CD4-positive, alpha-beta T cell treated with Interleukin-2 at 100 ng/mL for 4 hours (primary cell): ENCODE measurements around the gene MCM9.

Source experiments
- DNase-seq: peaks from one replicate; pipeline ENCODE4 v3.0.0-alpha.2; 2020; ENCODE audit warnings: low spot score

The MCM9 gene

GRCh38 chr6:118931436-118931835, 3.5 kb downstream of the MCM9 start:
- no peak for DNase-seq

DNA sequence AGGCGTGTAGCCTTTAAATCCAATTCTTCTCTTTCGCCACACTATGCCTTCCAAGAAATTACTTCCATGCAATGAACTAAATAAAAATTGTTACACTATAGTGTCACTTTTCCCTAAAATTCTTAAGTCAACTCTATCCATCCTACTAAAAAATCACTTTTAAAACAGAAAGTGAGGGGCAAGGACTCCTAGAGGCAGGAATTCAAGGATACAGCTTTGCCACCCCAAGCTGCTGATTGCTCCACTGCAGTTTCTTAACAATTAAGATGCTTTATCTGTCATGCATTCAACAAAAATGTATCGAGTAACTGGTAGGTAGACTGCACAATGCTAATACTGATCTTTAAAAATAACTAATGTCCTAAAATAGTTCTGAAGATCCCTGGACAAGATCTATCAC, 4.3 kb downstream of the MCM9 start:
- no peak for DNase-seq

GRCh38 chr6:118923035-118923434, 11.9 kb downstream of the MCM9 start:
- DNase-seq = no peak

- DNase-seq = no peak
Measured at GRCh38 chr6:118921084-118921483, 13.9 kb downstream of the MCM9 start.

GRCh38 chr6:118918329-118918725, 16.6 kb downstream of the MCM9 start:
- no peak for DNase-seq

DNA sequence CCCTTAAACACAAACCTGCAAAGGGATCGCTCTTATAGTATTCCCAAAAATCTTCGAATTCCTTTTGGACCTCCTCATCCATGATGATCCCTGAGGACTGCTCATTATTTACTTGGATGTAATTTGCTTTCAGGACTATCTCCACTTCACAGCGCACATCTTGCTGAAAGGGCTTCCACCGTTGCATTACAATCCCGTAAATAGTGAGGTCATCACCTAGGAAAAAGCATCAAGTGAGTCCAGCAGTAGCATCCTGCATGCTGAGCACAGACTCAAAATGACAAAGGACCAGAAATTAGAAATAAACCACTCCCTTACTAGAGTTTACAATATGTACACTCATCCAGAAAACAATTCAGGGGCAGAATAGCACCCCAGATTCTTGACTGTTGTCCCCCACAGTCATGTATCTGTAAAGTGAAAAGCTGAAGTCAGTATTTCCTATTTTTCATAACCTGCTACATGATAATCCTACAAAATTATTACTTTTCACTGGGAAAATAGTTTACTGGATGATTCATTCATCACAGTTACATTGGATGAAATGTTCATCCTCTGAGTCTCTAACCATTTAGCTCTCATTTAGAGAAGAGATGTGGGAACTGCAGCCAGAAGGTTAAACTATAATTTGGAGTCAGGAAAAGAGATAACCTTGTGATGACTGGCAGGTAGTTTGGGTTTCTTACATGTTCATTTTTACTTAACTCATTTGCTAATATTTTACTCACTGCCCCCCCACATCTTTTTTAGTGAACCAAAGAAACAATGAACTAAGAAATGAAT, 17.2 kb downstream of the MCM9 start:
- no peak for DNase-seq

GRCh38 chr6:118914598-118914997, 20.4 kb downstream of the MCM9 start:
- no peak for DNase-seq

DNA sequence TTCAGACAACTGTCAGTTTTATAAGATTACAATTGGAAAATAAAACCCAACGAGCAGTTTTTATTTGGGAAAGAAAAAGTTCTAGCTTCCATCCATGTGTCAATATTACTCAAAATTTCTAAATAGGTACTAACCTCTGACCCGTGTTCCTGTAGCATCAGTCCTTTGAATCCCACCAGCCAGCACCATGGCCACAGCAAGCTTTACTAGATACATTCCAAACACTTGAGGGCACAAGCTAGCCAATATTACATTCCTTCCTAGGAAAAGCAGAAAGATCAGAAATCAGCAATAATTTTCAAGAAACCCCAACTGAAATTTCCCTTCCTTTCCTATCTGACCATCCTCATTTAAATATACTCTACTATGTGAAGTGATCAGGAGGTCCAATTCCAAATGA, 21.8 kb downstream of the MCM9 start:
- DNase-seq = no peak

DNA sequence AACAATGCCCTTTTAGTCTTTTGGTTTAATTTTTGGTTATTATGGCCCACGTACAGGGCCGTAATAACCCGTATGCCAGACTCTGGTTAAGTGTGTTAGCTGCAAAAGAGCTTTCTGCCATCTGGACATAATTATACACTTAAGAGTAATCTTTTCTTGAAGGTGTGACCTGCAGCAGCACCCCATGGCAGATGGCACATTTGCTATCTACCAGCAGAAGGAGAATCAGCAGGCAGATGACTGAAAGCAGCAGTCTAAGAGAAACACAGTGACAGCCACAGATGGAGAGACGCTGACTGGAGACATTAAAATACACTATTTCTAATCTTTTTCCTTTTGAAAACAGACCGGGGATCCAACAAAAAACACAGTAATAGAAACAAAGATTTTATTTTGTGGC, 22.3 kb downstream of the MCM9 start:
- no peak for DNase-seq

DNA sequence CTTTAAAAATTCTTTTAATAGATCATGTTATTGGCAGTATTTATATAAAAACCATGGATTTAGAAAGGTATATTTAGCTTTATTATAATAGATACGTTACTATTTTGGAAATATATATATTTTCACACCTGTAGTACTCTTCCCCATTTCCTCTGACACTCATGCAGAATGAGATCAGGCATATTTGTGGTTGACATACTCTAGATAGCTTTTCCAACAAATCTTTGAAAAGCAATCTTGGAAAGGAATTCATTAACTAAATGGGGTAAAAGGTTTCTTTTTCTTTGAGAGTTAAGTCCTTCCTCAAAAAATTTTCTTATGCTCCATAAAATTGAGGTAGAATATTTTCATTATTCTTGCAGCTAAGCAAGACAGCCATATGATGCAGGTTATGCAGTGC, 26.5 kb downstream of the MCM9 start:
- DNase-seq = no peak

DNA sequence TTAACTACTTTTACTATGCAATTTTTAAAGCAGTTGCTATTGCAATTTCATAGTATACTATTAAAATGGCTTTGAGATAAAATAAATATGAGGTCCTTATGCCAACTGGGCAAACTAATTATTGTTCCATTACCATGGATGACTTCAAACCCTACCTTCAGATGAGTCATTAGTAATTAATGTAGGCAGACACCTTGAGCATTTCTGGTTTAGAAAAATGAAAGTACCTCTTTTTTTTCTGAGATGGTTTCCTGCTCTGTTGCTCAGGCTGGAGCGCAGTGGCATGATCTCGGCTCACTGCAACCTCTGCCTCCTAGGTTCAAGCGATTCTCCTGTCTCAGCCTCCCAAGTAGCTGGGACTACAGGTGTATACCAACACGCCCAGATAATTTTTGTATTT, 29.1 kb downstream of the MCM9 start:
- DNase-seq = peak; percentile 44

DNA sequence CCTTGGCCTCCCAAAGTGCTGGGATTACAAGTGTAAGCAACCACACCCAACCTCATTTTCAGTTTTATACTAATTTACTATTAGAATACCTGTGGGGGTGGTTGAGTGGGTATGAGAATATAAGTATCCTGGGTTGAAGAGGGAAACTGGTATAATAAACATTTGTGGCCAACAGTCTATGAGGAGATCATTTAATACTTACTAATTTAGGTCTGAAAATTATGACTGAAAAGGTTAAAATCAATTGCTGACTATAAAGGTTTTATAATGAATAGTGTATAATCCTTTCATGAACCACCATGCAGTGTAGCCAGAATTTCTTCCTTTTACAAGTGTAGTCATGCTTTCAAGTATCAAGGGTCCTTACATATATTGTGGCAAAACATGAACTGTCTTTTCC, 29.9 kb downstream of the MCM9 start:
- no peak for DNase-seq

DNA sequence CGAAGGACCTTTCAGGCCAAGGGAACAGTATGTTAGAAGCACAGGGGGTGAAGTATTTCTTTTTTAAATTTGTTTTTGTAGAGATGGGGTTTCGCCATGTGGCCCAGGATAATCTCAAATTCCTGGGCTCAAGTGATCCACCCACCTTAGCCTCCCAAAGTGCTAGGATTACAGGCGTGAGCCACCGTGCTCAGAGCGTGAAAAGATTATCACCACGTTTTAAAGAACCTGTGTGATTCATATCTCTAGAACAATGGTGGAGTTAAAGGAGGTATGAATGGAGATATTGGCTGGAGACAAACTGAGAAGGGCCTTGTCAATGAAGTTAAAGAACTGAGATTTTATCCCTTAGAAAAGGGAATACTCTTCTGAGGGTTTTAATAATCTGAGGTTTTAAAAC, 31.3 kb downstream of the MCM9 start:
- DNase-seq = no peak

- no peak for DNase-seq
Measured at GRCh38 chr6:118903138-118903537, 31.8 kb downstream of the MCM9 start.

DNA sequence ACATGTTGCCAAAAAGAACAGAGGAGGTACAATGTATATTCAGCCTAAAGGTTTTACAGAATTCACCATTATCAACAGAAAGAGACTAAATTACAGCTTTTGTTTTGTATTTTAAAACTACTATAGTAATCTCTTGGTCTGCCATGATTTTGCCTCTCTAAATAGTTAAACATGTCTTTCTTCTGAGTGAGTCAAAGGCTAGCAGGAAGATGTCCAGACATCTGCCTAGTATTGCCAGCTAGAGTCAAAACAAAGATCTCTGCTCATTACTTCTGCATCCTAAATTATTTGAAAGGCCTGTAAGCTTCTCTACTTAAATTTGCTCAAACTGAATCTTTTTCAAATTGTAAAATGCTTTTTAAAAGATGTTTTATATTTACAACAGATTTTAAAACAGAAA, 32.2 kb downstream of the MCM9 start:
- peak; percentile 21 for DNase-seq

DNA sequence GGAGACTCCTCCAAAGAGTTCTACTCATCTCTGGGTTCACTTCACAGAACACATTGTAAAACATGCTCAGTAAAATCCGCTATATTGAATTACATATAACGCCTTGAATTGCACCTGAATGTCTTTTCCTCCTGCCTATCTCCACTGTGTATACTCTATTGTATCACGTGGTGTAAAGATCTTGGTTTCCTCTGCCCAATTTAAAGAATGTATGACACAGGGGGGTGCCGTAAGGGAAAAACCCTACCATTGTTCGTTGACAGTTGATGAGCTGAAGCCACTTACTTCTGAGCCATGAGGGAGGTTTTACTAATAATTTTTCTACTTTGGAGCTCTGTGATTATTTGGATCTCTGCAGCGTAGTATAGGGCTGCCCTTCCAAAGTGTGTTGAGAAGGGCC, 35.0 kb downstream of the MCM9 start:
- peak; percentile 60 for DNase-seq

DNA sequence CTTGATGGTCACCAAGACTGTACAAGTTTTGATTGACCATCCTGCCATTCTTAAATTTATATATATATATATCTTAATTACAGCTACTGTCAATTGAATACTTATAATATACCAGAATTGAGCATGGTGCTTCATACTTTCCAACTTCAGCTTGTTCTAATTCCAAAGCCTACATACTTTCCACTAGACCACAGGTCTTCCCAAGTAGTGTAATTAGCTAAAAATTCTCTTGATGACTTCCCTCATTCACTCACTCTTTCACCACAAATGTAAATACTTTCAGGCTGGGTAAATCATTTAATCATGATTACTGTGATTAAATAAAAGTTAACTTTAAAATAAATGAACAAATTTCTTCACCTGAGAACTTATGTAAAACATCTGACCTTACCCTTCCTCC, 37.6 kb downstream of the MCM9 start:
- no peak for DNase-seq

GRCh38 chr6:118896339-118897136, 38.4 kb downstream of the MCM9 start:
- peak; percentile 51 for DNase-seq

- no peak for DNase-seq
Measured at GRCh38 chr6:118895859-118896258, 39.1 kb downstream of the MCM9 start.

GRCh38 chr6:118895261-118895560, 39.7 kb downstream of the MCM9 start:
- DNase-seq = no peak

DNA sequence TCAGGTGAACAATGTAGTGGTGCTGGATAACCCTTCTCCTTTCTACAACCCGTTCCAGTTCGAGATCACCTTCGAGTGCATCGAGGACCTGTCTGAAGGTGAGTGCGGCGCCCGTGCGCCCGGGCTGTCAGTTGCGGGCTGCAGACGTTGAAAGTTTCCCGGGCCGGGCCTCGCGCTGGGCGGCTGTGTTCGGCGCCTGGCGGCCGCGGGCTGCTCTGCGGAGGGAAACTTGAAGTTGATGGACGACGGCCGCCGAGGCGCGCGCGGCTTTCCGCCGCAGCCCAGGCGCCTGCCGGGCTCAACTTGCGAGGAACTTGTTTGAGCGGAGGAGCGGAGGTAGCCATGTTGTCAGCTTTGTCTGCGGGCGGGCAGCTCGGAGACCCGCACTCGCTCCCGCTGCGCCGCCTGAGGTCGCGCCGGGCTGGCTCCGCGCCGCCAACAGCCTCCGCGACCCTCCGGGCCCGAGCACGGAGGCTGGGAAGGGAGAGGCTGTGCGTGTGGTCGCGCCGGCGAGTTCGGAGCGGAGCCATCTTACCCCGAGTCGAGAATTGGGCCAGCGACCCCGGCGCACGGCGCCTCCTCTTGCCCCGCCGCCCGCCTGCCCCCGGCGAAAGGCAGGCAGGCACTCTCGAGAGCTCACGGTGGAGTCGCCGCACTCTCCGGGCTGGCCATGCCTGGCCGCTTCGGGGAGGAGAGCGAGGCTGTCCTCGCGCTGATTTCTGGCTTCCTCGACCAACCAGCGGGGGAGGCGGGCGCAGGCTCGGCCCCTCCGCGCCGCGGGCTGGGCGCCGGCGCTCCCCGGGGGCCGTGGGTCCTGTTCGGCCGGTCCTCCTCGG, 40.3 kb downstream of the MCM9 start:
- DNase-seq = peak; percentile 58

DNA sequence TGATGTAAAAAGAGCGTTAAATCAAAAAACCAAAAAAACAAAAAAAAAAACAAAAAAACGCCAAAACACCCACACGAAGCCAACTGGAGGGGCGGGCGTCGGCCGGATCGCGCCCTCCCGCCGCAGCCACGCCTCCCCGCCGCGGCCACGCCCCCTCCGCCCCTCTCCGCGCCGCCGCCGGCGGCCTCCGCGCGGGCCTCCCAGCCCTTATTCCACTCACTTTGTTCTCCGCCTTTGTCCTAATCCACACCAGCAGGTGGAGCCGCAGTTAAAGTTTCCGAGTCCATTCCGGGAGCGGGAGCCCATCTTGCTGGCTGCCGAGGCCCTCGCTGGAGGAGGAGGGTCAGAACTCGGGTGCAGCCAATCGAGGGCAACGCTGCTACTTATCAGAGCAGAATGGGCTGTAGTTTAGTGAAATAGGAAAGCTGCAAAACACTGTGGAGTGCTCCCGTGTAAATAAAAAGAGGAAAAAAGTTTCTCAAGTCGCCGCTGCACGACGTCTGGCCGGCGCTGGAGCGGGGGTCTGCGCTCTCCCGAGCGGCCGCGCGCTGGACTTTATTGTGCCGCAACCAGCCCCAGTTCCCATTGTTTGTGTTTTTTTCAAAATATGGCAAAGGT, 41.0 kb downstream of the MCM9 start, which contains the start of gene ASF1A:
Gene ASF1A (plus strand): TSS at position 346 of the 618 bp plus-strand sequence. CDS start 262 bp downstream, at position 608.
- DNase-seq = peak; percentile 99
